ENCODE measurements around the gene UNC13B. TPM values are rescaled to one million over a fixed set of nuclear protein-coding genes. Genes with fewer than 3 reads are reported as not detected.

Gene UNC13B
- total and polyA plus RNA-seq, 2 of the 13 experiments (the other 11 are each of a cell fraction or from before 2014, with no cell fraction given) = 14.0 to 18.3 TPM

DNA sequence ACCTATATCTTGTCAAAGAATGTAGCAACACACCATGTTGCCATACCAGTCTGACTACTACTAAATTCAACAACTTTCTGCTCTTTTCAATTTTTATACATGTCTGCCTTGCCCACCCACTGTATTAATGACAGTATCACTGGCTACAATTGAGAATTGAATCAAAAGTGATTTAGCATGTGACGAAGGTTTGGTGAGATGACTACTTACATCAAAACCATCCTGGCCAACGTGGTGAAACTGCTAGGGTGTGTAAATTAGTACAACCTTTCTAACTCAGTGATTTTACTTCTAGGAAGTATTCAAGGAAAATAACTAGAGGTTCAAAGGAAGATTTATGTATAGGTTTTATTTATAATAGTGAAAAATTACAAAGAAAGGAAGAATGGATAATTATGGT is 109.8 kb downstream of the UNC13B start:
- intact Hi-C loops (cut with micrococcal nuclease; ENCODE audit: unreplicated experiment) = no loop called here

DNA sequence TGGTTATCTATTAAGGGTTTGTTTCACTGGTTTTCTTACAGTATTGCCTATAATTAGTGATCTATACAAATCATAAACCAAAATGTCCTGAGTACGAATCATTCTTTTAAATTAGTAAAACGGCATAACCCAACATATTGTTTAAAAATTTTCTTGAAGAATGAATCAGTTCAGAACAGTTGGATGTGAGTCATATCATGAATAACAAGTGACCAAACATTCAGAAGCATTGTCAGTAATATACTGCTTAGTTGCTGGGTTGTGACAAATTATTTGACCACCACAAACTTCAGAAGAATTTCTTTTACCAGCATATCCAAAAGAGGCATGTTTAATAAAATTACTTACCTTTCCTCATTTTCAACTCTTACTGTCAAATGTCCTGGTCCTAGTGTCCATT is 111.2 kb downstream of the UNC13B start:
- ATAC-seq = no peak
- no peaks in the 10 kb centered on the region for H3K79me2 ChIP-seq (ENCODE audit: insufficient read depth, low read length)
- no peak overlapping the region for H3K9ac ChIP-seq (ENCODE audit: insufficient read depth, low read depth, low read length)
- DNase-seq (ENCODE audit: low spot score) = no peak
- no peaks in the 10 kb centered on the region for H3K36me3 ChIP-seq (replicated peaks in 1 of 2; ENCODE audit: control insufficient read depth in 1 of 2, insufficient read depth in 2 of 2, low read length in 2 of 2)
- in situ Hi-C loops (cut with HindIII; ENCODE audit: extremely low pct_ligation_motif_present, low pct_unique_long_range_greater_than_20kb) = no loop called here
- FAIRE-seq = no peak
- H2AFZ ChIP-seq (ENCODE audit: low read length) = no peak overlapping the region
- intact Hi-C loops (cut with micrococcal nuclease; ENCODE audit: unreplicated experiment) = no loop called here
- H3K4me3 ChIP-seq (replicated peaks in 1 of 3; ENCODE audit: insufficient read depth in 1 of 3, low read depth in 2 of 3, low read length in 3 of 3) = no peak overlapping the region
- H3K4me1 ChIP-seq (ENCODE audit: insufficient read depth, low read length) = no peaks in the 10 kb centered on the region
- ChIA-PET CTCF (ENCODE audit: low intra/inter-chr PET ratio, low total read pairs) (no interaction called here), POLR2A (no interaction called here)
- H3K4me2 ChIP-seq (ENCODE audit: low read depth, low read length) = no peak overlapping the region
- no TSS peak for BruUV-seq (replicated peaks)
- WGBS (ENCODE audit: low lambda C conversion rate) = 88% methylated on average over 2 of the region's 2 CpGs
- H3K9me3 ChIP-seq (ENCODE audit: low read length) = no peaks in the 10 kb centered on the region
- no peaks in the 10 kb centered on the region for H4K20me1 ChIP-seq (ENCODE audit: insufficient read depth, low read length)
- no peaks in the 10 kb centered on the region for H3K27me3 ChIP-seq (ENCODE audit: control insufficient read depth in 1 of 2, insufficient read depth in 2 of 2, low read length in 2 of 2)
- no peak overlapping the region for H3K27ac ChIP-seq (ENCODE audit: extremely low read length, insufficient read depth, low read length)
- no peak for TF ChIP-seq ZNF605 (CRISPR knock-in tag; IDR thresholded peaks at IDR 0.05)
- no peak for TF ChIP-seq RXRB (CRISPR knock-in tag; IDR thresholded peaks at IDR 0.05; ENCODE audit: borderline replicate concordance)
- TF ChIP-seq, protein P1, sequence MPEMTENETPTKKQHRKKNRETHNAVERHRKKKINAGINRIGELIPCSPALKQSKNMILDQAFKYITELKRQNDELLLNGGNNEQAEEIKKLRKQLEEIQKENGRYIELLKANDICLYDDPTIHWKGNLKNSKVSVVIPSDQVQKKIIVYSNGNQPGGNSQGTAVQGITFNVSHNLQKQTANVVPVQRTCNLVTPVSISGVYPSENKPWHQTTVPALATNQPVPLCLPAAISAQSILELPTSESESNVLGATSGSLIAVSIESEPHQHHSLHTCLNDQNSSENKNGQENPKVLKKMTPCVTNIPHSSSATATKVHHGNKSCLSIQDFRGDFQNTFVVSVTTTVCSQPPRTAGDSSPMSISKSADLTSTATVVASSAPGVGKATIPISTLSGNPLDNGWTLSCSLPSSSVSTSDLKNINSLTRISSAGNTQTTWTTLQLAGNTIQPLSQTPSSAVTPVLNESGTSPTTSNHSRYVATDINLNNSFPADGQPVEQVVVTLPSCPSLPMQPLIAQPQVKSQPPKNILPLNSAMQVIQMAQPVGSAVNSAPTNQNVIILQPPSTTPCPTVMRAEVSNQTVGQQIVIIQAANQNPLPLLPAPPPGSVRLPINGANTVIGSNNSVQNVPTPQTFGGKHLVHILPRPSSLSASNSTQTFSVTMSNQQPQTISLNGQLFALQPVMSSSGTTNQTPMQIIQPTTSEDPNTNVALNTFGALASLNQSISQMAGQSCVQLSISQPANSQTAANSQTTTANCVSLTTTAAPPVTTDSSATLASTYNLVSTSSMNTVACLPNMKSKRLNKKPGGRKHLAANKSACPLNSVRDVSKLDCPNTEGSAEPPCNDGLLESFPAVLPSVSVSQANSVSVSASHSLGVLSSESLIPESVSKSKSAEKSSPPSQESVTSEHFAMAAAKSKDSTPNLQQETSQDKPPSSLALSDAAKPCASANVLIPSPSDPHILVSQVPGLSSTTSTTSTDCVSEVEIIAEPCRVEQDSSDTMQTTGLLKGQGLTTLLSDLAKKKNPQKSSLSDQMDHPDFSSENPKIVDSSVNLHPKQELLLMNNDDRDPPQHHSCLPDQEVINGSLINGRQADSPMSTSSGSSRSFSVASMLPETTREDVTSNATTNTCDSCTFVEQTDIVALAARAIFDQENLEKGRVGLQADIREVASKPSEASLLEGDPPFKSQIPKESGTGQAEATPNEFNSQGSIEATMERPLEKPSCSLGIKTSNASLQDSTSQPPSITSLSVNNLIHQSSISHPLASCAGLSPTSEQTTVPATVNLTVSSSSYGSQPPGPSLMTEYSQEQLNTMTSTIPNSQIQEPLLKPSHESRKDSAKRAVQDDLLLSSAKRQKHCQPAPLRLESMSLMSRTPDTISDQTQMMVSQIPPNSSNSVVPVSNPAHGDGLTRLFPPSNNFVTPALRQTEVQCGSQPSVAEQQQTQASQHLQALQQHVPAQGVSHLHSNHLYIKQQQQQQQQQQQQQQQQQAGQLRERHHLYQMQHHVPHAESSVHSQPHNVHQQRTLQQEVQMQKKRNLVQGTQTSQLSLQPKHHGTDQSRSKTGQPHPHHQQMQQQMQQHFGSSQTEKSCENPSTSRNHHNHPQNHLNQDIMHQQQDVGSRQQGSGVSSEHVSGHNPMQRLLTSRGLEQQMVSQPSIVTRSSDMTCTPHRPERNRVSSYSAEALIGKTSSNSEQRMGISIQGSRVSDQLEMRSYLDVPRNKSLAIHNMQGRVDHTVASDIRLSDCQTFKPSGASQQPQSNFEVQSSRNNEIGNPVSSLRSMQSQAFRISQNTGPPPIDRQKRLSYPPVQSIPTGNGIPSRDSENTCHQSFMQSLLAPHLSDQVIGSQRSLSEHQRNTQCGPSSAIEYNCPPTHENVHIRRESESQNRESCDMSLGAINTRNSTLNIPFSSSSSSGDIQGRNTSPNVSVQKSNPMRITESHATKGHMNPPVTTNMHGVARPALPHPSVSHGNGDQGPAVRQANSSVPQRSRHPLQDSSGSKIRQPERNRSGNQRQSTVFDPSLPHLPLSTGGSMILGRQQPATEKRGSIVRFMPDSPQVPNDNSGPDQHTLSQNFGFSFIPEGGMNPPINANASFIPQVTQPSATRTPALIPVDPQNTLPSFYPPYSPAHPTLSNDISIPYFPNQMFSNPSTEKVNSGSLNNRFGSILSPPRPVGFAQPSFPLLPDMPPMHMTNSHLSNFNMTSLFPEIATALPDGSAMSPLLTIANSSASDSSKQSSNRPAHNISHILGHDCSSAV (CRISPR knock-in tag; IDR thresholded peaks at IDR 0.05; ENCODE audit: borderline replicate concordance) = no peak
- TF ChIP-seq KAT8 (CRISPR knock-in tag; IDR thresholded peaks at IDR 0.05) = no peak
- TF ChIP-seq FOXK2 (IDR thresholded peaks at IDR 0.05) = no peak
- no peak for TF ChIP-seq TOE1 (CRISPR knock-in tag; IDR thresholded peaks at IDR 0.05)

More for the DNA sequence above, 109.8 kb downstream of the UNC13B start:
- Histone ChIP-seq H3K27ac (ENCODE audit: extremely low read length, insufficient read depth, low read length) (no peak overlapping the region), H3K4me1 (ENCODE audit: insufficient read depth, low read length) (no peaks in the 10 kb centered on the region), H3K27me3 (ENCODE audit: control insufficient read depth in 1 of 2, insufficient read depth in 2 of 2, low read length in 2 of 2) (no peaks in the 10 kb centered on the region), H3K4me2 (ENCODE audit: low read depth, low read length) (no peak overlapping the region), H2AFZ (ENCODE audit: low read length) (no peak overlapping the region), H4K20me1 (ENCODE audit: insufficient read depth, low read length) (no peaks in the 10 kb centered on the region), H3K79me2 (ENCODE audit: insufficient read depth, low read length) (no peaks in the 10 kb centered on the region), H3K36me3 (replicated peaks in 1 of 2; ENCODE audit: control insufficient read depth in 1 of 2, insufficient read depth in 2 of 2, low read length in 2 of 2) (no peaks in the 10 kb centered on the region), H3K9me3 (ENCODE audit: low read length) (no peaks in the 10 kb centered on the region), H3K9ac (ENCODE audit: insufficient read depth, low read depth, low read length) (no peak overlapping the region), H3K4me3 (replicated peaks in 1 of 3; ENCODE audit: insufficient read depth in 1 of 3, low read depth in 2 of 3, low read length in 3 of 3) (no peak overlapping the region)
- no peak for ATAC-seq
- no peak for TF ChIP-seq SMAD3 (CRISPR knock-in tag; IDR thresholded peaks at IDR 0.05)
- 44% methylated on average over 2 of the region's 2 CpGs for WGBS (ENCODE audit: low lambda C conversion rate)
- ChIA-PET CTCF (ENCODE audit: low intra/inter-chr PET ratio, low total read pairs) (no interaction called here), POLR2A (no interaction called here)
- no peak for FAIRE-seq
- BruUV-seq (replicated peaks) = no TSS peak
- no peak for DNase-seq (ENCODE audit: low spot score)
- in situ Hi-C loops (cut with HindIII; ENCODE audit: extremely low pct_ligation_motif_present, low pct_unique_long_range_greater_than_20kb) = no loop called here
